GM19043 (cell line): ENCODE measurements around the gene DCAF6.

Experiments
- ATAC-seq: cut with Tn5 transposase; IDR thresholded peaks from one replicate; pipeline ENCODE4 v1.9.1; 2021; ENCODE audit warnings: low read depth; ENCODE audit not compliant: unreplicated experiment

Gene DCAF6

DNA sequence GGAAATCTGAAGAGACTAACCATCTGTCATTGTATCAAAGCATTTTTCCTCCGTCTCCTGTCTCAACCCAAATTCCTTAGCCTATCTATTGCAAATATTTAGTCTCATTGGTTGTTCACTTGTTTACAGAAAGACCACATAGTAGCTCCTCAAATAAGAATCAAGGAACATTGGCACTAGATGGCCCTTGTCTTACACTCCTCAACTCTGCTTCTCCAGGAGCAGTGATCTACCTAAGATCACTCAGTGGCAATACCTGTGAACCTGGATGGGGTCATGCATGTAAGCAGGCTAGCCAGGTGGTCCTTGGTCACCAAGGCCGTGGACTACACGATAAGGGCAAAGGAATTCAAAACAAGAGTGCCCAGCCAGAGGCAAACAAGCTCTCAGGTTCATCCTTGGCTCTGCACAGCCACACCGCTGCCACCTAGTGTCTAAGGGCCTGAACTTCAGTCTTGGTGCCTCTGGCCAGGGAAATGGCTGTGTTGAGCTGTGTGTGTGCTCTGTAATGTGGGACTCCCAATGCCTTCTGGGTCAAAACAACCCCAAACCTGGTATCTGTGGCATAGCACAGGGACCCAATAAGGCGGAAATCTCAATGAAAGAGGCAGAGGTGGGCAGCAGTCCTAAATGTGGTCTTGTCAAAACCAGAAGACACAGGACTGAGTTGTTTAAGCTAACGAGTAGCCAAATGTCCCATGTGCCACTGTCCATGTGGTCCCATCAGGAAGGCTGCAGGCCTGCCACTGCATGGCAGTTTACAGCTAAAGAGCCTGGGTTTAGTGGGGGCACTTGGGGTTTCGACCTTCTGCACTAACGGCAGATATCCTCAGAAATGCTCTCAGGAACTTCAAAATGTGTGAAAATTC is 145.8 kb downstream of the DCAF6 start:
- ATAC-seq, result peak; percentile 85

DNA sequence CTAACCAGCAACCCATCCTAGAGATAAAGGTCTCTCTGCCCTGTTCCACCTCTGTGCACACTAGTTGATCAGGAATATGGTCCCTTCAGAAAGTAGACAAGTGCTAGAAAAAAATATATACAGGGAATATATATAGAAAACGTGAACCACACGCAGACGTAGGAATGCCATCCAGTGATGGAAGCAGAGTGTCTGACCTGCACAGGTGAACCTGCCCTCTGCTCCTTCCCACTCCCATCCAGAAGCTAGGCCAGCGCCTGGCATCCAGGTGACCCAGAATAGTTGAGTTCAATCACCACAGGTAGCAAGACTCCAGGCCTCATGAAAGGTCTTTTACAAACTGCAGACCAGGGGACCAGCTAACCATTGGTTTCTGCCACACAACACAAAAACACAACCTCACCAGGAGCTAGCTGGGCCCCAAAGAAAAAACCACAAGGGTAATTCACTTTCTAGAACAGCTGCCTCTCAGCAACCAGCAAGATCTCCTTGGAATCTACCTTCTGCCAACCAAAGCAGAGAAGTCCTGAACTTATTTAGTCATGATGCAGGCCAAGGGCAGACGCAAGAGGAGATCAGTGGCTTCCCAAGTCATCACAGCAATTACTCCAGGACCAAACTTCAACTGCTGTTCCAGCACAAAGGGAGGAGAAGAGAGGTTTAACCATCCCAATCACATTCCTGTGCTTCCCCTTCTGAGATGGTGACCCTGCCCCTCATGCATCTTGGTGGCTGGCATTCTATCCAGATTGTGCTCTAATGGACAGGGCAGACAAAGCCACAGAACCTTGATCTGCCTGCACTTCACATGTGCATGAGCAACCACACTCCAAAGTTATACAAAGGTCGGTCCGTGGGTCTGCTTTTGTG is 147.2 kb downstream of the DCAF6 start:
- ATAC-seq, result no peak

DNA sequence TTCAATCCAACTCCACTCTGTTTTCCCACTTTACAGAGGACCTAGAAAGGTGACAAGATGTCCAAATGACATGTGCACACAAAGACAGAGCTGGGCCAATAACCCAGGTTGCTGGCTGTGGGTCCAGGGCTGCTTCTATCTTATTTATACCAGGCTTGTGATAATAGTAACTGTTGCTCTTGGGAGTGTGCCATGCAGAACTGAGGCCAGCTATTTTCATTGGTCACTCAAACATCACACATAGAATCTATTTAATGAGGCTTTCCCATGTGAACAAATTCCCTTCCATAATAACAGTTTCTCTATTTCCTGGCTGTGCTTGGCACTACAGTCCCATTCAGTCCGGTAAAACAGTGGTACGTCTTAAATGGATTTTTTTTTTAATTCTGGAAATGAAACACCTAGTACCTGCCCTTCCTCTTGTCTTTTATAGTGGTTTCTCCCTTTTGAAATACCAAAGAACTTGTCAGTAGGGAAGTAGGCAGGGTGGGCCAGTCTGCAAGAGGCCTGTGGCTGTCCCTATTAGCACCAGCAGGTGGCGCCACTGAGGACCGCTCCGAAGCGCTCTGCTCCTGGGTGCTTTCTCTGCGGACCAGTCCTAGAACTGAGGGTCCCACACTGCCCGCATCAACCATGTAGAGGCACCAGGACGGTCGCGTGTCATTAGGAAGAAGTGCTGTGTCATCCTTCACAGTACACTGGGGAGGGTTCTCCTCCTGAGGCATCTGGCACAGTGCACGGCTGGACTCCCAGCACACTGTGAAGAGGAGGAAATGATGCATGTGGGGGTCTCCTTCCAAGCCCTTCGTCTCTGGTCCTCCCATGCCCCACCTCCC is 148.1 kb downstream of the DCAF6 start:
- ATAC-seq, result peak; percentile 60

DNA sequence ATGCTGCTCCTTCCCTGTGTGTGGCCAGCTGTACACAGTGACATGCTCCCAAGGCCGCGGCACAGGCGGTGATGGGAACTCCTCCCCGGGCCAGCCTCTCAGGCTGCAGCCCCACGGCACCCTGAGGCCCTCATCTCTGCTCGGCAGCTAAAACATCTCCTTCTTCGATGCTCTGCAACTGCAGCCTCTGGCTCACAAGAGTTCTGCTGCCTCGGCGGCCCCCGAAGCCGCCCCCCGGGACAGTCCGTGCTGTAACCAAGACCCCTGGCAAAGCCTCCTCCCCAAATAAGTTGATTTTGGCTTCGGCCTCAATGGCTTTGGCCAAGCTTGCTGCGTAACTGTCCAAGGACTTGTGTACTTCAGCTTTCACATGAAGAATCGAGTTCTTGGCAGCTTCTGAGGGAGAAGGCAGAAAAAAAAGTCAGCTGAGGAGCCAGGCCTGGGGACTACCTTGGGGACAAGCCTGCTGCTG is 149.0 kb downstream of the DCAF6 start:
- ATAC-seq, result no peak

- no peak for ATAC-seq
Measured at GRCh38 chr1:168086438-168086837, 150.0 kb downstream of the DCAF6 start.

DNA sequence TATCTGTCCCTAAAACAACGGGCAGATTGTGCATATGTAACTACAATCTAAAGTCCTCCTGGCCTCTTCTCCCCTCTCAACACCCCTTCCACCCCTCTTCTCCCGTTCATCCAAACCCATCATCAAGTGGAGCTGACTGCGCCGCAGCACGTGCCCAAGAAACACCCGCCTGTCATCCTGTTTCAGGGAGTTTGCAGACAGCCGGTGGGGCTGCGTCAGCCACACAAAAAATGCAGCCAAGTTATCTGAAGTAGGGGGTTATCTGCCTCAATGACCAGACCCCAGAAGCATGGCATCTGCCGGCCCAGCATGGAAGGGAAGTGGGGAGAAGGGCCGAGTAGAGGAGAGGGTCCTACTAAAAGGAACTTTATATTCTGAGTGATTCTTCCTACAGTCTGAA is 151.2 kb downstream of the DCAF6 start:
- no peak for ATAC-seq

DNA sequence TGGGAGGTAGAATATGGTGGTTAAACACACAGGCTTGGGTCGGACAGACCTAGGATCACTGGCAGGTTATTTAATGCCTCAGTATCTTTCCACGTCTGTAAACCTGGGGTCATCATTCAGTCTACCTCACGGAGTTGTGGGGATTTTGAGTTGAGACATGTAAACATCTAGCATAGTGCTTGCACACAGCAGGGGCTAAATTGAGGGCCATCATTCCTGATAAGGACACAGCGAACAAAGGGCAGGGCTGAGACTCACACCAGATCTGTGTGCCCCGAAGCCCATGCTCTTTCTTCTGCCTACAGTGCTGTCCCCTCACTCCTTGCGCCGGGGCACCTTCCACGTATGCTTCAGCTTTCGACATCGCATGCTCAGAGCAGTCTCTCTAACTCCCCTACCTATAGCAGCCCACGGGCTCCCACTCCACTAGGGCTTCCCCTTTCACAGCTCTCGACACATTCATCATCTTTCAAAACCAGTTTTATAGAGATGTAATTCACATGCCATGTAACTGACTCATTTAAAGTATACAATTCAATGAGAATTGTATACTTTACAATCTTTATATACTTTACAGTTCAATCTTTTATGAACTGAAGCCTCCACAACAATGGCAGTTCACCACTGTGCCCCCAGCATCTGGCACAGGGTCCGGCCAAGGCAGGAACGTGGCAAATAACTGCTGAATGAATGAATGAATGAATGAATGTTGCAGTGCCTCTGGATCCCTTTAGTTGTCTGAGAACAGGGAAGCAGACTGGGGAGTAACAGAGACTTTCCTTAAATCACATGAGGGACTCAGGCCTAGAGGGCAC is 152.2 kb downstream of the DCAF6 start:
- ATAC-seq, result no peak

DNA sequence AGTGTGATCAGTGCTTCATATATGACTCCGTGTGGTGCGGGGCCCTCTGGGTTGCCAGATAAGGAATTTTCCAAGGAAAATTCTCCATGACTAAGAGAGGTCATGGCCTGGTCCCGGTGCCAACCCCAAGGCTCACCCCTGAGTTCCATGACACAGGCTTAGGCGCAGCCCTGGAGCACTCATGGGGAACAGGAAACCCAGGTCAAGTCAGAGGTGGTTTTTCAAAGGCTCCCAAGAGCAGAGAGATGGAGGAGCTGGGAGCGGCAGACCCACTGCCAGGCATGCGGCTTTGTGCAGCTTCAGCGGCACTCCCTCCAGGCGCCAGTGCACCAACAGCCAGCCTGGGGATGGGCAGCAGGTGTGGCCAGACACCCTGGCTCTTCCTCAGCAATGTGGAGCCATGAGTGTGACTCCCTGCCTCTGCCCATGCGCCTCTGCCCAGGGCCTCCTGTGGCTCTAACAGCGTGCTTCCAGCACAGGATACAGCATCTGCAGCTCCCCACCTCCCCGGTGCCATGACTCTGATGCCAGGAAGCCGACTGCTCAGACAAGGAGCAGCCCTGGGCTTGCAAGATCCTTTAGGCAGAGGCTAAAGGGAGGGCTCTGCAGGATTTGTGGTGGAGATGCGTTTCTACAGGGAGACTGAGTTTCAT is 153.0 kb downstream of the DCAF6 start:
- no peak for ATAC-seq

DNA sequence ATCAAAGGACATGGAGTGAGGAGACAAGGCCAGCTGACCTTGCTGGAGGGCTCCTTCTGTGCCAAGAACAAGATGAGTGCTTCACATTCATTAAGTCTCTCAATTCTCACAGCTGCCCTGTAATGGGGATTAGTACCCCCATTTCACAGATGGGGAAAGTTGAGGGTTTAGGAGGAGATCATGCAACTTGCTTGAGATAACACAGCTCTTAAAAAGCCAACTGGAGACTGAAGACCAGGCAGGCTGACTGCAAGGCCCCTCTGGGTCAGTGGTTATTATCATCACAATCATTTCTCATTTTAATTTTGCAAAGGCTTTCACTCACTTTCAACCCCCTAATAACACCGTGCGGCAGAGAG is 153.5 kb downstream of the DCAF6 start:
- no peak for ATAC-seq

DNA sequence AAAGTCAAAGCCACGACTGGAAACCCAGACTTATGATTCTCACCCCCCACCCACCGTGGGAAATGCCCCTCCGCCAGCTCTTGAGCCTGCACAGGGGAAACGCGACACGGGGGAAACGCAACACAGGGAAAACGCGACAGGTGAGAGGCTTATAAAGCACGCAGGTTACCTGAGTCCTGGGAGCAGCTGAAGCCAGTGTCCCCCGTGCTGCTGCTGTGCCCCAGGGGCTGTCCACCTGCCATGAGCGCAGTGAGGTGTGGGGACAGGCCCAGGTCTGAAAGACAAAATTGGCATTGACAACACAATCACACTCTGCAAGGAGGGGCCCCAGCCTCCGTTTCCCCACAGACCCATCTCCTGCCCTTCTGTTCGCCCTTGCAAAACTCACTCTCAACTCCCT is 153.9 kb downstream of the DCAF6 start:
- ATAC-seq, result no peak

GRCh38 chr1:168091063-168091462 is 154.6 kb downstream of the DCAF6 start:
- no peak for ATAC-seq

- ATAC-seq, result no peak
Measured at GRCh38 chr1:168091720-168092550, 155.5 kb downstream of the DCAF6 start.

GRCh38 chr1:168092566-168093355 is 156.3 kb downstream of the DCAF6 start:
- ATAC-seq, result no peak

DNA sequence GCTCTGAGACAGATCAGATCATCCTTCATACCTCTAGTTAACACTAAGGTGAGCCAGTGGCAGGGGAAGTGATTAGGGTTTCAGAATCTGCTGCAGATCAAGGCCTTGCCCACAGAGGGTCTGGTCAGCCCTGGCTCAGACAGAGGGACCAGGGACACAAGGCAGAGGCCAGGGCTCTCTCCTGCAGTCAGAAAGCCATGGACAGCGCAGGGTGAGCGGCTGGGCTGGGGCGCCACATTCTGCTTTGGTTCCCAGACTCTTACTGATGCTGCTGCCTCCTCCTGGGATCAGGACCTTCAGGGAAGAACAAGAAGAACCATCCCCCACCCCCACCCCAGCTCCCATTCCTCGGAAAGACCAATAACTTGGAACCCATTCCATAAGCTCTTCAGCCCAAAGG is 157.1 kb downstream of the DCAF6 start:
- no peak for ATAC-seq

- ATAC-seq, result no peak
Measured at GRCh38 chr1:168095476-168095875, 159.0 kb downstream of the DCAF6 start.

- no peak for ATAC-seq
Measured at GRCh38 chr1:168096296-168097165, 160.0 kb downstream of the DCAF6 start.
